SH-SY5Y (cell line): ENCODE measurements around the gene PMS1.

Experiments used
- GATA2 ChIP-seq: IDR thresholded peaks from 2 replicates; pipeline ENCODE4 v1.6.1; 2011; ENCODE audit warnings: mild to moderate bottlenecking, low read depth, low read length
- GATA3 ChIP-seq: IDR thresholded peaks from 2 replicates; pipeline ENCODE4 v1.6.1; 2011; ENCODE audit warnings: low read depth, mild to moderate bottlenecking, low read length, moderate library complexity

DNA sequence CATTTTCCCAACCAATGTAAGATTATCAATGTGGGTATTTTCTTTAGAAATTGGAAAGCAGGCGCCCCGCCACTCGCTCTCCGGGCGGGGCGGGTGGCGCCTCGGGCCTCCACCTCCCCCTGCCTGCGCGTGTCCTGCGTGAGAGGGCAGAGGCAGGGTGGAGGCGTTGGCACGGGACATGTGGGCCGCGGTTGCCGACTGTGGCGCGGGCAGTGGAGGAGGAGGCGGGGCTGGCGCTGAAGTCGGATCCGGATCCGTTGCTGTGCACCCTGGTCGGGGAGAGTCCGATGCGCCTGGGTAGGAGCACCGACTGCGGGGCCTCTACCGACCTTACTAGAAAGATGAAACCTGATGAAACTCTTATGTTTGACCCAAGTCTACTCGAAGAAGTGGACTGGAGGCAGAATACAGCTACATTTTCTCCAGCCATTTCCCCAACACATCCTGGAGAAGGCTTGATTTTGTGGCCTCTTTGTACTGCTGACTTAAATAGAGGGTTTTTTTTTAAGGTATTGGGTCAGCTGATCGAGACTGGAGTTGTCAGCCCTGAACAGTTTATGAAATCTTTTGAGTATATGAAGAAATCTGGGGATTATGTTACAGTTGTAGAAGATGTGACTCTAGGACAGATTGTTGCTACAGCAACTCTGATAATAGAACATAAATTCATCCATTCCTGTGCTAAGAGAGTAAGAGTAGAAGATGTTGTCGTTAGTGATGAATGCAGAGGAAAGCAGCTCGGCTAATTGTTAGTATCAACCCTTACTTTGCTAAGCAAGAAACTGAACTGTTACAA is 37.9 kb downstream of the PMS1 start:
- no peak for TF ChIP-seq GATA2
- TF ChIP-seq GATA3, result no peak
